ENCODE data around the gene MYO1B. TPM values are rescaled to one million over a fixed set of nuclear protein-coding genes. Genes with fewer than 3 reads are reported as not detected.

Gene MYO1B
- total and polyA plus RNA-seq, 8 donors: 28.6 to 102 (median 54.7) TPM

DNA sequence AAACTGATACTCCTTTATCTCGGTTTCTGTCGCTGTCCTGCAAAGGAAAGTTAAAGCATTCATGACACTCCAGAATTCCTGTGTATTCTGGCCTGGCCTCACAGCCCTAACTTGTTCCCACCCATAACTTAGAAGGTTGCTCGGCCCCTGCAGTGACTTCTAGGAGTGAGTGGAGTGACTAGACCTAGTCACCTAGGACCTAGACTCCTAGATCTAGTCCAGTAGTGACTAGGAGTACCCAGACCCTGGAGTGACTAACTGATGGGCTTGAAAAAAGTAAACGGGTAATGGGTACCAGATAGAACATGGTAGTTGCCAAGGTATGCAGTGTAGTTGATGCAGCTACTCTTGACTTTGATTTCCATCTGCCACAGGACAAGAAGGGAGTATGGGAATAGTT is 181.8 kb downstream of the MYO1B start:
- FAIRE-seq (no peak), ATAC-seq (no peak), DNase-seq (no peak)
- Histone ChIP-seq H3K27ac (no peak overlapping the region), H3K4me3 (no peak overlapping the region), H3K4me1 (no peaks in the 10 kb centered on the region), H3K9me3 (no peaks in the 10 kb centered on the region), H3K36me3 (no peaks in the 10 kb centered on the region), H3K27me3 (no peaks in the 10 kb centered on the region)
- 93 to 94% methylated on average over 4 of the region's 4 CpGs for WGBS, 2 donors
- intact Hi-C loops (cut with DNase I): no loop called here
- TF ChIP-seq CTCF (IDR thresholded peaks at IDR 0.05): no peak

DNA sequence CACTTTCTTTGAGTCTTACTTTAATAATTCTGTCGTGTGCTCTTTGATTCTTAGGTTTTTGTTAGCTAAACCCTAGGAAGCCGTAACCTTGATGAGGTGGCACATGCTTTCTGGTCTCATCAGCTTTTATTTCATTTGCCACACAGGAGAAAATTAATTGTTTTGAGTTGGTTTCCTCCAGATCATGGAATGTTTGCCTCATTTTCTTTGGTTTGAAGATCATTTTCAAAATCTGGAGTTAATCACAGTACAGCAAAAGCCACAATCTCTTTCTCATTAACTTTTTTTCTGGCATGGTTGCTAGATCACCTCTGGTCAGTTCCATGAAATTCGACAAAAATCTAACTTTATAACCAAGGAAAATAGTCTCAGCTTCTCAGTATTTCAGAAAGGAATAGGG is 182.9 kb downstream of the MYO1B start:
- Histone ChIP-seq H3K9me3 (no peaks in the 10 kb centered on the region), H3K4me3 (no peak overlapping the region), H3K27me3 (no peaks in the 10 kb centered on the region), H3K4me1 (no peaks in the 10 kb centered on the region), H3K27ac (no peak overlapping the region), H3K36me3 (no peaks in the 10 kb centered on the region)
- DNase-seq (no peak), FAIRE-seq (no peak), ATAC-seq (no peak)
- TF ChIP-seq CTCF (IDR thresholded peaks at IDR 0.05): no peak
- intact Hi-C loops (cut with DNase I): no loop called here
- WGBS, 2 donors: 86 to 88% methylated on average over 3 of the region's 3 CpGs

GRCh38 chr2:191430476-191430875 is 185.3 kb downstream of the MYO1B start:
- H3K27ac ChIP-seq: no peak overlapping the region
- DNase-seq (no peak), FAIRE-seq (no peak), ATAC-seq (no peak)
- no peaks in the 10 kb centered on the region for H3K27me3 ChIP-seq
- H3K4me3 ChIP-seq: no peak overlapping the region
- intact Hi-C loops (cut with DNase I): no loop called here
- WGBS, 2 donors: 80 to 83% methylated on average over 1 of the region's 1 CpG
- no peaks in the 10 kb centered on the region for H3K4me1 ChIP-seq
- no peaks in the 10 kb centered on the region for H3K9me3 ChIP-seq
- no peak for TF ChIP-seq CTCF (IDR thresholded peaks at IDR 0.05)
- H3K36me3 ChIP-seq: no peaks in the 10 kb centered on the region

DNA sequence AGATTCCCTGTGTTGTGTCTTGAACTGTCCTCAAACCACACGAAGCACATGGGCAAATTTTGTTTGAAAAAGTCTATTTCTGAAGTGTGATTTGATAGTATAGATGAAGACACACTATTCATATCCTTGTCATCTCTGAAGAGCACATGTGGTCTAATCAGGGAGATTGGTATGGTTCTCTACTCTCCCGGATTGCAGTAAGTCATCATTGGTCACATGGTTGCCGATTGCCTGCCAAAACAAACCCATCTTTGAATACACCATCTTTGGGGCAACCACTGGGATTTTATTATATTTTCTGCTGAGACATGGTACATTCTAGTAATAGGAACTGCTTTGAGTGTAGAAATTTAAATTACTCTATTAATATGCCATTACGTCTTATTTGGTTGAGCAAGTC is 186.9 kb downstream of the MYO1B start:
- peaks cover 0 to 6% (median 0%) of the 10 kb centered on the region in 3 donors for H3K4me1 ChIP-seq
- H3K9me3 ChIP-seq: no peaks in the 10 kb centered on the region
- no peak overlapping the region for H3K4me3 ChIP-seq
- DNase-seq (no peak), ATAC-seq (no peak), FAIRE-seq (no peak)
- H3K27me3 ChIP-seq: no peaks in the 10 kb centered on the region
- intact Hi-C loops (cut with DNase I): no loop called here
- no peak for TF ChIP-seq CTCF (IDR thresholded peaks at IDR 0.05)
- no peaks in the 10 kb centered on the region for H3K36me3 ChIP-seq
- WGBS, 2 donors: 84 to 88% methylated on average over 4 of the region's 4 CpGs
- H3K27ac ChIP-seq: no peak overlapping the region

- no peaks in the 10 kb centered on the region for H3K9me3 ChIP-seq
- WGBS, 2 donors: 54 to 56% methylated on average over 3 of the region's 3 CpGs
- TF ChIP-seq CTCF (IDR thresholded peaks at IDR 0.05): no peak
- H3K36me3 ChIP-seq: no peaks in the 10 kb centered on the region
- no peak for DNase-seq
- peaks cover 0 to 7% (median 0%) of the 10 kb centered on the region in 3 donors for H3K4me1 ChIP-seq
- no peak overlapping the region for H3K27ac ChIP-seq
- H3K27me3 ChIP-seq: no peaks in the 10 kb centered on the region
- intact Hi-C loops (cut with DNase I): no loop called here
- FAIRE-seq: no peak
- ATAC-seq: peak in 3 of 4 donors; percentile 45 to 71 (median 63)
- H3K4me3 ChIP-seq: no peak overlapping the region
Measured at GRCh38 chr2:191434072-191434471, 188.9 kb downstream of the MYO1B start.
